Measurements from ENCODE around the gene PRKN. TPM values are rescaled to one million over a fixed set of nuclear protein-coding genes. Genes with fewer than 3 reads are reported as not detected.
"Not testable (repeated sequence)": the region's sequence is repeated elsewhere in the genome, so short reads cannot be mapped to it uniquely, and the experiment has no call there.

PRKN gene
- total RNA-seq, 4 donors from 2014 or later: 6.3 to 11.9 (median 9.5) TPM

- no peak for TF ChIP-seq POLR2A (IDR thresholded peaks at IDR 0.05)
- TF ChIP-seq, protein P1, sequence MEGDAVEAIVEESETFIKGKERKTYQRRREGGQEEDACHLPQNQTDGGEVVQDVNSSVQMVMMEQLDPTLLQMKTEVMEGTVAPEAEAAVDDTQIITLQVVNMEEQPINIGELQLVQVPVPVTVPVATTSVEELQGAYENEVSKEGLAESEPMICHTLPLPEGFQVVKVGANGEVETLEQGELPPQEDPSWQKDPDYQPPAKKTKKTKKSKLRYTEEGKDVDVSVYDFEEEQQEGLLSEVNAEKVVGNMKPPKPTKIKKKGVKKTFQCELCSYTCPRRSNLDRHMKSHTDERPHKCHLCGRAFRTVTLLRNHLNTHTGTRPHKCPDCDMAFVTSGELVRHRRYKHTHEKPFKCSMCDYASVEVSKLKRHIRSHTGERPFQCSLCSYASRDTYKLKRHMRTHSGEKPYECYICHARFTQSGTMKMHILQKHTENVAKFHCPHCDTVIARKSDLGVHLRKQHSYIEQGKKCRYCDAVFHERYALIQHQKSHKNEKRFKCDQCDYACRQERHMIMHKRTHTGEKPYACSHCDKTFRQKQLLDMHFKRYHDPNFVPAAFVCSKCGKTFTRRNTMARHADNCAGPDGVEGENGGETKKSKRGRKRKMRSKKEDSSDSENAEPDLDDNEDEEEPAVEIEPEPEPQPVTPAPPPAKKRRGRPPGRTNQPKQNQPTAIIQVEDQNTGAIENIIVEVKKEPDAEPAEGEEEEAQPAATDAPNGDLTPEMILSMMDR (IDR thresholded peaks at IDR 0.05): no peak
- intact Hi-C loops (cut with DNase I; ENCODE audit: low total_unique reads): no loop called here
- DNase-seq (ENCODE audit: low spot score in 2 of 2): no peak
- whole genome bisulfite sequencing, 2 donors: 88 to 95% methylated on average over 12 of the region's 12 CpGs
- H3K4me3 ChIP-seq (ENCODE audit: low read depth, poor library complexity, severe bottlenecking): no peak overlapping the region
Measured at GRCh38 chr6:161832622-161833021, 894.9 kb downstream of the PRKN start.

- 63 to 79% methylated on average over 6 of the region's 6 CpGs for WGBS, 2 donors
- DNase-seq (ENCODE audit: low spot score in 2 of 2): no peak
- intact Hi-C loops (cut with DNase I; ENCODE audit: low total_unique reads): no loop called here
- H3K4me3 ChIP-seq (ENCODE audit: low read depth, poor library complexity, severe bottlenecking): no peak overlapping the region
- TF ChIP-seq, protein P1 (IDR thresholded peaks at IDR 0.05): no peak
- no peak for TF ChIP-seq POLR2A (IDR thresholded peaks at IDR 0.05)
Measured at GRCh38 chr6:161830866-161831616, 896.5 kb downstream of the PRKN start.

GRCh38 chr6:161829291-161829729 is 898.3 kb downstream of the PRKN start:
- intact Hi-C loops (cut with DNase I; ENCODE audit: low total_unique reads): no loop called here
- no peak overlapping the region for H3K4me3 ChIP-seq (ENCODE audit: low read depth, poor library complexity, severe bottlenecking)
- WGBS, 2 donors: 68 to 69% methylated on average over 9 of the region's 9 CpGs
- no peak for DNase-seq (ENCODE audit: low spot score in 2 of 2)
- TF ChIP-seq POLR2A (IDR thresholded peaks at IDR 0.05): no peak
- TF ChIP-seq, protein P1 (IDR thresholded peaks at IDR 0.05): no peak

DNA sequence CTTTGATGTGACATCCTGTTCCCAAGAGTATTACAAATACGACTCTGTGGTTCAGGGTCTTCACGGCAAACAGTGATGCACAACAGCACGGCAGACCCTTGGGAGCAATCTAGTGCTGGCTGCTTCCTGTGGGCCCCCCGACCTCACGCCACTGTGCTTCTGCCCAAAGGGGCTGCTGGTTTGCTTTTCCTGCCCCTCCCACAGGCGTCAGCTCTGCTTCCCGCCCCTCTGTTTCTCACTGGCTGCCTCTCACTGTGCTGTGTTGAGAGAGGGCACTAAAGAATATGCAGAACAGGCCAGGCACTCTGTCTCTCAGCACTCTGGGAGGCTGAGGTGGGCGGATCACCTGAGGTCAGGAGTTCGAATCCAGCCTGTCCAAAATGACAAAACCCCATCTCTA is 899.2 kb downstream of the PRKN start:
- no peak for DNase-seq (ENCODE audit: low spot score in 2 of 2)
- WGBS, 2 donors: 71 to 82% methylated on average over 9 of the region's 9 CpGs
- TF ChIP-seq, protein P1 (IDR thresholded peaks at IDR 0.05): no peak
- no peak for TF ChIP-seq POLR2A (IDR thresholded peaks at IDR 0.05)
- H3K4me3 ChIP-seq (ENCODE audit: low read depth, poor library complexity, severe bottlenecking): no peak overlapping the region
- intact Hi-C loops (cut with DNase I; ENCODE audit: low total_unique reads): no loop called here

DNA sequence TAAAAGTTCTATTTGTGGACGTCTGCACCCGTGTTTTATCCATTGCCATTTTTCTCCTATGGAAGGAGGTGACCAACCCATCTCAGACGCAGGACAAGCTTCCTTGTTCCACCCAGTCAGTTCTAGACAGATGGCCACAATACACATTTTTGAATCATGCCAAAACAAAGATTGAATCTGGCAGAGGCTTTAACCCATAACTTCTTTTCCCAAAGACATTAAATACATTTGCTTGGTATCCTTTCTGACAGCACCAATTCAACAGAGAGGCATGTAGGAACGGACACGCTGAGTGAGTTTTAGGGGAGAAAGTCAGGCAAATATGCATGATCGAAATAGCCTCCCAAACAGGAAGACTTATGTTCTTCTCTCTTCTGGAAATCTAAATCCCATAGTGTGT is 901.1 kb downstream of the PRKN start:
- DNase-seq (ENCODE audit: low spot score in 2 of 2): no peak
- no peak overlapping the region for H3K4me3 ChIP-seq (ENCODE audit: low read depth, poor library complexity, severe bottlenecking)
- TF ChIP-seq, protein P1 (IDR thresholded peaks at IDR 0.05): no peak
- TF ChIP-seq POLR2A (IDR thresholded peaks at IDR 0.05): no peak
- WGBS, 2 donors: 75 to 80% methylated on average over 6 of the region's 6 CpGs
- intact Hi-C loops (cut with DNase I; ENCODE audit: low total_unique reads): no loop called here

GRCh38 chr6:161822204-161822603 is 905.4 kb downstream of the PRKN start:
- 90 to 94% methylated on average over 9 of the region's 9 CpGs for WGBS, 2 donors
- DNase-seq (ENCODE audit: low spot score in 2 of 2); intact Hi-C loops (cut with DNase I; ENCODE audit: low total_unique reads); H3K4me3 ChIP-seq (ENCODE audit: low read depth, poor library complexity, severe bottlenecking): not testable (repeated sequence)
